ENCODE data around the gene IFRD1.
A peak's percentile ranks its signal among the peaks of the same experiment; 100 is the strongest.
"Not testable (repeated sequence)": the region's sequence is repeated elsewhere in the genome, so short reads cannot be mapped to it uniquely, and the experiment has no call there.

The IFRD1 gene

DNA sequence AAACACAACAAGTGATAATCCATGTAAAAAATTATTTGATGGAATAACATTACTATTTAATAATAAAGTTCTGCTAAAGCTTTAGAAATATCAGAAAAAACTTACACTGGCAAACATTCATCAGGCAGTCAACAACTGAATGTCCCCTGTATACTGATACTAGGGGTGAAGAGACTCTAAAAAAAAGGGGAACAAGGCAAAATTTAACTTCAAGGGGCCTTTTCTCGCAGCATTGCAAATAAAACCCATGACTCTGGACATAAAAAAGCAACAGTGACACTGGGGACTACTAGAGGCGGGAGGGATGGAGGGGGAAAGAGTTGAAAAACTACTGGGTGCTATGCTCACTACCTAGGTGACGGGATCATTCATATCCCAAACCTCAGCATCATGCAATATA lies 5.8 kb upstream of the IFRD1 start:
- no peak overlapping the region for H3K4me3 ChIP-seq (ENCODE audit: low read length)
- H3K27ac ChIP-seq (ENCODE audit: low read depth, low read length) = no peak overlapping the region
- no peaks in the 10 kb centered on the region for H3K36me3 ChIP-seq (ENCODE audit: insufficient read depth, low read length)
- H3K9ac ChIP-seq (ENCODE audit: low read depth, low read length) = no peak overlapping the region
- WGBS = 95% methylated on average over 3 of the region's 3 CpGs
- peaks cover 4% of the 10 kb centered on the region; the same call in 1 of the 2 replicates for H3K4me1 ChIP-seq (ENCODE audit: insufficient read depth, low read length)
- H3K27me3 ChIP-seq (ENCODE audit: insufficient read depth, low read length) = no peaks in the 10 kb centered on the region
- no peaks in the 10 kb centered on the region for H3K9me3 ChIP-seq (ENCODE audit: insufficient read depth, low read depth, low read length)

DNA sequence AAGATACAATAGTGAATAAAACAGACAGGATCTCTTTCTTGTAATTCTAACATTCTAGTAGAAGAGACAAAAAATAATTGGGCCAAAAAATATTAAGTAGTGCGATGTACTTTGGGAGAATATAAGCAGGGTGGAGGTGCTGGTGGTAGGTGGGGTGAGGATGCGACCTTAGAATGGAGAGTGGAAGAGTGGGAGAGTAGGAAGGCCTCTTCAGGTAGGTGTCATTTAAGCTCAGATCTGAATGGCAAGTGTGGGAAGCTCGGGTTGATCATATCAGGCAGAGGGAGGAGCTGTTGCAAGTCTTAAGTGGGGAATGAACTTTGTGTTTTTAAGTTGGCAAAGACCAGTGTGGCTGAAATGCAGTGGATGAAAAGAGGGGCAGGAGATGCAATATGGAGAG lies 3.8 kb upstream of the IFRD1 start:
- Histone ChIP-seq H3K9ac (ENCODE audit: low read depth, low read length) (no peak overlapping the region), H3K36me3 (ENCODE audit: insufficient read depth, low read length) (no peaks in the 10 kb centered on the region), H3K4me3 (ENCODE audit: low read length) (no peak overlapping the region), H3K27me3 (ENCODE audit: insufficient read depth, low read length) (no peaks in the 10 kb centered on the region), H3K27ac (ENCODE audit: low read depth, low read length) (no peak overlapping the region), H3K9me3 (ENCODE audit: insufficient read depth, low read depth, low read length) (no peaks in the 10 kb centered on the region), H3K4me1 (ENCODE audit: insufficient read depth, low read length) (peaks cover 4% of the 10 kb centered on the region; the same call in 1 of the 2 replicates)
- 82% methylated on average over 3 of the region's 3 CpGs for WGBS

GRCh38 chr7:112447406-112447805 lies 2.9 kb upstream of the IFRD1 start:
- Histone ChIP-seq H3K36me3 (ENCODE audit: insufficient read depth, low read length) (no peaks in the 10 kb centered on the region), H3K9me3 (ENCODE audit: insufficient read depth, low read depth, low read length) (no peaks in the 10 kb centered on the region), H3K4me1 (ENCODE audit: insufficient read depth, low read length) (peaks cover 4% of the 10 kb centered on the region; the same call in 1 of the 2 replicates), H3K27me3 (ENCODE audit: insufficient read depth, low read length) (no peaks in the 10 kb centered on the region), H3K27ac (ENCODE audit: low read depth, low read length) (no peak overlapping the region), H3K9ac (ENCODE audit: low read depth, low read length) (no peak overlapping the region), H3K4me3 (ENCODE audit: low read length) (no peak overlapping the region)
- 96% methylated on average over 3 of the region's 3 CpGs for WGBS

DNA sequence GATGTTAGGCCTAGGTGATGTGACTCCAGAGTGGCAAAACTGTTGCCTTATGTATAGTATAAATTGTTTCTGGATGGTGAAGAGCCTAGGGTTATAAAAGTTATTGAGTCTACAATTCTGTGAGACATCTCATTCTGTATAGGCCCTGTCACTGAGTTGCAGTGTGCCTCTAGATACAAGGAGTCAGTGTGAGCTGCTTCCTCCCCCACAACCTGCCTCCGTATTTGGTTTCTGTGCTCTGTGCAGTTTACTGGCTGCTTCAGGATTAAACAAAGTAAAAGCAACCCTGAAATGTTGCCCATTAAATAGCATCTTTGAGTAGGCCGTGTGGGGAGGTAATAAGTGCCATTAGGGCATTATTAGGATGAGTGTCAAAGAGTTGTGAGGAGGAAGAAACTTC lies 1.9 kb upstream of the IFRD1 start:
- no peak overlapping the region for H3K27ac ChIP-seq (ENCODE audit: low read depth, low read length)
- H3K9me3 ChIP-seq (ENCODE audit: insufficient read depth, low read depth, low read length) = no peaks in the 10 kb centered on the region
- peaks cover 12% of the 10 kb centered on the region; the same call in 1 of the 2 replicates for H3K4me1 ChIP-seq (ENCODE audit: insufficient read depth, low read length)
- H3K27me3 ChIP-seq (ENCODE audit: insufficient read depth, low read length) = no peaks in the 10 kb centered on the region
- no peak overlapping the region for H3K4me3 ChIP-seq (ENCODE audit: low read length)
- no peaks in the 10 kb centered on the region; the same call in 1 of the 2 replicates for H3K36me3 ChIP-seq (ENCODE audit: insufficient read depth, low read length)
- H3K9ac ChIP-seq (ENCODE audit: low read depth, low read length) = no peak overlapping the region
- WGBS = 87% methylated on average over 2 of the region's 2 CpGs

DNA sequence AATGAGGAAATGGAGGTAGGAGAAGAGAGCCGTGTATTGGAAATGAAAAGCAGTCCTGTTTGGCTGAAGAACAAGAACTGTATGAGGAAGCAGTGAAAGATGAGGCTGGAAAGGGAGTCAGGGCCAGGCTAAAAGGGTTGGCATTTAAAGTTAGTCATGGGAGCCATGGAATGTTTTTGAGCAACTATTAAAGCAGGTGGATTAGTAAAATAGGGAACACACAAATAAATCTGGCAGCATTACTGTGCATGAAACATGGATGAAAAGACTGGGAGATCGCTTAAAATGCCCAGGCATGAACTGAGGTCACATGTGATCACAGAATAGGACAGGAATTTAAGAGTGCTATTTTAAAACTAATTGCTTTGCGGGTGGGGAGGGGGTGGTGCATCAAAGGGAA lies 1.4 kb upstream of the IFRD1 start:
- Histone ChIP-seq H3K4me3 (ENCODE audit: low read length) (no peak overlapping the region), H3K9ac (ENCODE audit: low read depth, low read length) (no peak overlapping the region), H3K27me3 (ENCODE audit: insufficient read depth, low read length) (no peaks in the 10 kb centered on the region), H3K9me3 (ENCODE audit: insufficient read depth, low read depth, low read length) (no peaks in the 10 kb centered on the region), H3K4me1 (ENCODE audit: insufficient read depth, low read length) (peaks cover 17% of the 10 kb centered on the region; the same call in 1 of the 2 replicates), H3K36me3 (ENCODE audit: insufficient read depth, low read length) (no peaks in the 10 kb centered on the region; the same call in 1 of the 2 replicates), H3K27ac (ENCODE audit: low read depth, low read length) (no peak overlapping the region)
- 83% methylated on average over 3 of the region's 3 CpGs for WGBS

GRCh38 chr7:112449353-112449752 lies 907 bp upstream of the IFRD1 start:
- Histone ChIP-seq H3K36me3 (ENCODE audit: insufficient read depth, low read length) (no peaks in the 10 kb centered on the region; the same call in 1 of the 2 replicates), H3K9ac (ENCODE audit: low read depth, low read length) (peak overlapping the region; percentile 68; the same call in 1 of the 2 replicates), H3K9me3 (ENCODE audit: insufficient read depth, low read depth, low read length) (no peaks in the 10 kb centered on the region), H3K4me3 (ENCODE audit: low read length) (peak overlapping the region; percentile 88), H3K27me3 (ENCODE audit: insufficient read depth, low read length) (no peaks in the 10 kb centered on the region), H3K27ac (ENCODE audit: low read depth, low read length) (no peak overlapping the region), H3K4me1 (ENCODE audit: insufficient read depth, low read length) (peaks cover 18% of the 10 kb centered on the region; the same call in 1 of the 2 replicates)
- 68% methylated on average over 5 of the region's 5 CpGs for whole genome bisulfite sequencing

GRCh38 chr7:112450807-112451761 lies 824 bp downstream of the IFRD1 start:
- under 1% methylated on average over 56 of the region's 57 CpGs for WGBS
- peak overlapping the region; percentile 91 for H3K27ac ChIP-seq (ENCODE audit: low read depth, low read length)
- no peaks in the 10 kb centered on the region for H3K9me3 ChIP-seq (ENCODE audit: insufficient read depth, low read depth, low read length)
- peak overlapping the region; percentile 88 for H3K4me3 ChIP-seq (ENCODE audit: low read length)
- no peaks in the 10 kb centered on the region for H3K27me3 ChIP-seq (ENCODE audit: insufficient read depth, low read length)
- peaks cover 18% of the 10 kb centered on the region; the same call in 1 of the 2 replicates for H3K4me1 ChIP-seq (ENCODE audit: insufficient read depth, low read length)
- H3K9ac ChIP-seq (ENCODE audit: low read depth, low read length) = peak overlapping the region; percentile 96
- H3K36me3 ChIP-seq (ENCODE audit: insufficient read depth, low read length) = peaks cover 9% of the 10 kb centered on the region

GRCh38 chr7:112452102-112452888 lies 2.0 kb downstream of the IFRD1 start:
- H3K27me3 ChIP-seq (ENCODE audit: insufficient read depth, low read length) = no peaks in the 10 kb centered on the region
- peak overlapping the region; percentile 88 for H3K4me3 ChIP-seq (ENCODE audit: low read length)
- H3K27ac ChIP-seq (ENCODE audit: low read depth, low read length) = no peak overlapping the region; the same call in 1 of the 2 replicates
- H3K4me1 ChIP-seq (ENCODE audit: insufficient read depth, low read length) = peaks cover 18% of the 10 kb centered on the region; the same call in 1 of the 2 replicates
- H3K9ac ChIP-seq (ENCODE audit: low read depth, low read length) = peak overlapping the region; percentile 96
- H3K36me3 ChIP-seq (ENCODE audit: insufficient read depth, low read length) = peaks cover 21% of the 10 kb centered on the region
- no peaks in the 10 kb centered on the region for H3K9me3 ChIP-seq (ENCODE audit: insufficient read depth, low read depth, low read length)
- WGBS = 8% methylated on average over 6 of the region's 7 CpGs

DNA sequence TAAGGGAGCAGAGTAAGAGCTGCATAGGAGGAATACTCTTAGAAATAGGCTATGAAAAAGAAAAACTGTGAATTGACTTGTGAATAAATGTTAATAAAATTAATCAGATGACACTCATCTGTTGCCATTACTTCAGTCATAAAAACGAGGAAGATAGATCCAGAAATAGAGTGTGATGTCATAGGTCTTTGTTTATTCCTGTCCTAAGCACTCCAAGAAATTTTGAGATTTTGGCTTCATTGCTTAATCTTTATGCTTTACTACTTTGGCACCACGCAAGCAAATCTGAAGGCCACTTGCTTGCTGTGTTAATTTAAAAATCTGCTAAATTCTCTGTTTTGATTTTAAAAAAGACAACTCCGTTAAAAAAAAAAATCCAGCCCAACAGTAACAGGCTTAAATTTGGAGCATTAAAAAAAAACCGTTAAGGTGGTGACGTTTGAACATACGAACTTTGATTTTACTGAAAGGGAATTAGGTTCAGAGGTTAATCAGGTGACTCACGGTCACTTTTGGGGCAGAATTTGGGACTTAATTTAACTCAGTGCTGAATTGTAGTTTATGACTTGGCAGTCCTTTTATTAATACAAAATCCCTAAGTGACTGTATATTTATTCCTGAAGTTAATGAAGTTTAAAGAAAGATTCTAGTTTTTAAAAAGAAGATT lies 3.4 kb downstream of the IFRD1 start:
- H3K9ac ChIP-seq (ENCODE audit: low read depth, low read length) = no peak overlapping the region

DNA sequence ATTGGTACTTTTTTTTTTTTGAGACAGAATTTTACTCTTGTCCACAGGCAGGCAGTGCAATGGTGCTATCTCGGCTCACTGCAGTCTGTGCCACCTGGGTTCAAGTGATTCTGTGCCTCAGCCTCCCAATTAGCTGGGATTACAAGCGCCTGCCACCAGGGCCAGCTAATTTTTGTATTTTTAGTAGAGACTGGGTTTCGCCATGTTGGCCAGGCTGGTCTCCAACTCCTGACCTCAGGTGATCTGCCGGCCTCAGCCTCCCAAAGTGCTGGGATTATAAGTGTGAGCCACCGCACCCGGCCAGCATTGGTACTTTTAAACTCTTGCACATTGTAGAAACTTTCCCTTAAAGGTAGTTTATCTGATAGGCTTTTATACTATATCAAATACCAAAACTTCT lies 3.9 kb downstream of the IFRD1 start:
- not testable (repeated sequence) for H3K4me3 ChIP-seq (ENCODE audit: low read length); H3K9me3 ChIP-seq (ENCODE audit: insufficient read depth, low read depth, low read length); H3K9ac ChIP-seq (ENCODE audit: low read depth, low read length); H3K27ac ChIP-seq (ENCODE audit: low read depth, low read length); H3K27me3 ChIP-seq (ENCODE audit: insufficient read depth, low read length)
- 97% methylated on average over 6 of the region's 6 CpGs for WGBS
- peaks cover 40% of the 10 kb centered on the region for H3K36me3 ChIP-seq (ENCODE audit: insufficient read depth, low read length)
- H3K4me1 ChIP-seq (ENCODE audit: insufficient read depth, low read length) = peaks cover 18% of the 10 kb centered on the region; the same call in 1 of the 2 replicates

More for the DNA sequence above, 3.4 kb downstream of the IFRD1 start:
- Histone ChIP-seq H3K4me3 (ENCODE audit: low read length) (peak overlapping the region; percentile 88; the same call in 1 of the 2 replicates), H3K27me3 (ENCODE audit: insufficient read depth, low read length) (no peaks in the 10 kb centered on the region), H3K9me3 (ENCODE audit: insufficient read depth, low read depth, low read length) (no peaks in the 10 kb centered on the region), H3K4me1 (ENCODE audit: insufficient read depth, low read length) (peaks cover 18% of the 10 kb centered on the region; the same call in 1 of the 2 replicates), H3K36me3 (ENCODE audit: insufficient read depth, low read length) (peaks cover 34% of the 10 kb centered on the region), H3K27ac (ENCODE audit: low read depth, low read length) (no peak overlapping the region)
- WGBS = 89% methylated on average over 6 of the region's 7 CpGs

Measured in HUES64 (cell line).